ENCODE measurements around the gene KLLN.
"Not testable (repeated sequence)": the region's sequence is repeated elsewhere in the genome, so short reads cannot be mapped to it uniquely, and the experiment has no call there.

KLLN gene

GRCh38 chr10:87863053-87863943 lies at the start of gene KLLN, which contains the start of gene PTEN:
KLLN (minus strand) TSS chr10:87863533; CDS start chr10:87862487, 1,046 bp downstream.
PTEN (plus strand) TSS chr10:87863625; CDS start chr10:87864470, 845 bp downstream.
- peak; percentile 86 for DNase-seq
- Mint-ChIP-seq H3K4me3 (peak within 1 kb of the TSS; percentile 95), H3K9me3 (no peaks in the 10 kb centered on the region), H3K4me1 (peaks cover 46% of the 10 kb centered on the region), H3K27ac (peak within 1 kb of the TSS; percentile 96), H3K36me3 (ENCODE audit: low read depth) (peaks cover 10% of the 10 kb centered on the region), H3K27me3 (no peaks in the 10 kb centered on the region)
- peak; percentile 68 for ATAC-seq

GRCh38 chr10:87903396-87903795 lies 40.1 kb upstream of the KLLN start:
- DNase-seq, H3K27me3 Mint-ChIP-seq, ATAC-seq, H3K4me3 Mint-ChIP-seq, H3K27ac Mint-ChIP-seq, H3K9me3 Mint-ChIP-seq: not testable (repeated sequence)
- H3K4me1 Mint-ChIP-seq: peaks cover 46% of the 10 kb centered on the region
- H3K36me3 Mint-ChIP-seq (ENCODE audit: low read depth): peaks cover 79% of the 10 kb centered on the region

- not testable (repeated sequence) for ATAC-seq, H3K27me3 Mint-ChIP-seq, DNase-seq, H3K9me3 Mint-ChIP-seq, H3K4me3 Mint-ChIP-seq, H3K27ac Mint-ChIP-seq
- H3K36me3 Mint-ChIP-seq (ENCODE audit: low read depth): peaks cover 67% of the 10 kb centered on the region
- H3K4me1 Mint-ChIP-seq: peaks cover 40% of the 10 kb centered on the region
These were observed 34.6 kb upstream of the KLLN start for GRCh38 chr10:87897957-87898356.

- Mint-ChIP-seq H3K9me3 (no peaks in the 10 kb centered on the region), H3K27ac (no peak overlapping the region), H3K36me3 (ENCODE audit: low read depth) (peaks cover 52% of the 10 kb centered on the region), H3K4me3 (no peak overlapping the region), H3K4me1 (peaks cover 49% of the 10 kb centered on the region), H3K27me3 (no peaks in the 10 kb centered on the region)
- ATAC-seq (no peak), DNase-seq (no peak)
These were observed 32.9 kb upstream of the KLLN start for GRCh38 chr10:87896216-87896615.

- no peak for ATAC-seq
- Mint-ChIP-seq H3K27me3 (no peaks in the 10 kb centered on the region), H3K27ac (no peak overlapping the region), H3K9me3 (no peaks in the 10 kb centered on the region), H3K4me1 (peaks cover 47% of the 10 kb centered on the region), H3K36me3 (ENCODE audit: low read depth) (peaks cover 47% of the 10 kb centered on the region), H3K4me3 (no peak overlapping the region)
- DNase-seq: no peak
These were observed 32.1 kb upstream of the KLLN start for GRCh38 chr10:87895430-87895829.

- ATAC-seq: no peak
These were observed 24.4 kb upstream of the KLLN start for GRCh38 chr10:87887548-87888289.

GRCh38 chr10:87887146-87887545 lies 23.8 kb upstream of the KLLN start:
- peaks cover 22% of the 10 kb centered on the region for H3K4me1 Mint-ChIP-seq
- DNase-seq (no peak), ATAC-seq (no peak)
- H3K36me3 Mint-ChIP-seq (ENCODE audit: low read depth): peaks cover 39% of the 10 kb centered on the region
- no peaks in the 10 kb centered on the region for H3K27me3 Mint-ChIP-seq
- no peak overlapping the region for H3K4me3 Mint-ChIP-seq
- H3K9me3 Mint-ChIP-seq: peaks cover 18% of the 10 kb centered on the region
- no peak overlapping the region for H3K27ac Mint-ChIP-seq

More at GRCh38 chr10:87887548-87888289, 24.4 kb upstream of the KLLN start:
- Mint-ChIP-seq H3K36me3 (ENCODE audit: low read depth) (peaks cover 36% of the 10 kb centered on the region), H3K27ac (no peak overlapping the region), H3K4me3 (no peak overlapping the region), H3K4me1 (peaks cover 22% of the 10 kb centered on the region), H3K9me3 (peaks cover 18% of the 10 kb centered on the region), H3K27me3 (no peaks in the 10 kb centered on the region)
- no peak for DNase-seq

- no peaks in the 10 kb centered on the region for H3K27me3 Mint-ChIP-seq
- H3K9me3 Mint-ChIP-seq: peaks cover 18% of the 10 kb centered on the region
- H3K27ac Mint-ChIP-seq: no peak overlapping the region
- peaks cover 44% of the 10 kb centered on the region for H3K36me3 Mint-ChIP-seq (ENCODE audit: low read depth)
- H3K4me1 Mint-ChIP-seq: peaks cover 26% of the 10 kb centered on the region
- ATAC-seq (no peak), DNase-seq (no peak)
- H3K4me3 Mint-ChIP-seq: no peak overlapping the region
These were observed 23.3 kb upstream of the KLLN start for GRCh38 chr10:87886635-87887034.

GRCh38 chr10:87882555-87883294 lies 19.4 kb upstream of the KLLN start:
- DNase-seq (no peak), ATAC-seq (no peak)
- peak overlapping the region; percentile 71 for H3K27ac Mint-ChIP-seq
- H3K9me3 Mint-ChIP-seq: peaks cover 23% of the 10 kb centered on the region
- peak overlapping the region; percentile 45 for H3K4me3 Mint-ChIP-seq
- H3K4me1 Mint-ChIP-seq: peaks cover 34% of the 10 kb centered on the region
- H3K36me3 Mint-ChIP-seq (ENCODE audit: low read depth): peaks cover 52% of the 10 kb centered on the region
- no peaks in the 10 kb centered on the region for H3K27me3 Mint-ChIP-seq

GRCh38 chr10:87881373-87882059 lies 18.2 kb upstream of the KLLN start:
- Mint-ChIP-seq H3K36me3 (ENCODE audit: low read depth) (peaks cover 42% of the 10 kb centered on the region), H3K9me3 (peaks cover 14% of the 10 kb centered on the region), H3K27ac (peak overlapping the region; percentile 29), H3K4me1 (peaks cover 40% of the 10 kb centered on the region), H3K4me3 (peak overlapping the region; percentile 3)
- not testable (repeated sequence) for DNase-seq, H3K27me3 Mint-ChIP-seq, ATAC-seq

GRCh38 chr10:87880336-87880735 lies 17.0 kb upstream of the KLLN start:
- H3K27ac Mint-ChIP-seq: no peak overlapping the region

GRCh38 chr10:87878664-87879459 lies 15.5 kb upstream of the KLLN start:
- Mint-ChIP-seq H3K36me3 (ENCODE audit: low read depth) (peaks cover 33% of the 10 kb centered on the region), H3K9me3 (peaks cover 5% of the 10 kb centered on the region)

More at GRCh38 chr10:87880336-87880735, 17.0 kb upstream of the KLLN start:
- H3K27me3 Mint-ChIP-seq: no peaks in the 10 kb centered on the region
- peaks cover 33% of the 10 kb centered on the region for H3K36me3 Mint-ChIP-seq (ENCODE audit: low read depth)
- H3K4me1 Mint-ChIP-seq: peaks cover 39% of the 10 kb centered on the region
- no peak overlapping the region for H3K4me3 Mint-ChIP-seq
- ATAC-seq (no peak), DNase-seq (no peak)
- peaks cover 5% of the 10 kb centered on the region for H3K9me3 Mint-ChIP-seq

GRCh38 chr10:87875929-87876571 lies 12.7 kb upstream of the KLLN start:
- H3K9me3 Mint-ChIP-seq: peaks cover 2% of the 10 kb centered on the region
- no peak overlapping the region for H3K27ac Mint-ChIP-seq
- H3K27me3 Mint-ChIP-seq: no peaks in the 10 kb centered on the region
- peaks cover 24% of the 10 kb centered on the region for H3K36me3 Mint-ChIP-seq (ENCODE audit: low read depth)
- H3K4me3 Mint-ChIP-seq: no peak overlapping the region
- H3K4me1 Mint-ChIP-seq: peaks cover 53% of the 10 kb centered on the region
- ATAC-seq: no peak
- DNase-seq: no peak

More at GRCh38 chr10:87878664-87879459, 15.5 kb upstream of the KLLN start:
- Mint-ChIP-seq H3K4me1 (peaks cover 49% of the 10 kb centered on the region), H3K27ac (no peak overlapping the region), H3K4me3 (no peak overlapping the region), H3K27me3 (no peaks in the 10 kb centered on the region)
- ATAC-seq (no peak), DNase-seq (no peak)
